Measurements from ENCODE around the gene ANKFN1. TPM values are rescaled to one million over a fixed set of nuclear protein-coding genes. Genes with fewer than 3 reads are reported as not detected.

The ANKFN1 gene
- under 1 TPM in 1 of 4 donors, not detected in 3; 0.40 TPM for total RNA-seq

DNA sequence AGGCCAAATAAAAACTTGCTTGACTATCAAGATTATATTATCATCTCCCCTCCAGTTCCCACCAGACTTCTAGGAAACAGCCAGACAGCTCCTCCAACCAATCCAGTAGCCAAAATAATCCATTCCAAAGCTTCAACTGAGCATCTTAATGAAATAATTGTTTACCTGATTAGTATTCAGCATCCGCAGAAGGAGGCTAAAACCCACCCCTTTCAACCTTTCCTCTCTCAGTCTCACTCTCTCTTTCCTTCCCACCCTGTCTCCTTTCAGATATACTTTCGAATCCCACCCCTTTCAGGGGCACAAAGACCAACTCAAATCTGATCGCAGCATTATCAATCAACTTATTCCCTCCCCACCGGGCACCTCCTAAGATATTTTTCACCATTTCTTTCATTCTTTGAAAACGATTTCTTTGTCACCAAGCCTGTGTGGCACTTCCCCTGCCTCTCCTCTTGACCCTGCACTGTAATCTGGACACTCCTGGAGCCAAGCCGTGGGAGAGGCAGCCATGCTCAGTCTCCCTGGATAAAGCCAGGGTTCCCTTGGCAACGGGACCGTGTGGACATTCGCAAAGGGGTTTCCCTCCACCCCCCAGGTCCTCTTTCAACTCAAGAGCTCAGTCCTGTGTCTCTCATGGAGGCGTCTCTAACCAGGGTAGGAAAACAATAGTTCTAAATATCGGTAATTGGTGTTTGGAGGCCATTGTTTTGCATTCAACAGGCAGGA, at the start of gene ANKFN1:
Gene ANKFN1, plus strand, starts transcription at position 602 of the 729 bp plus-strand sequence. CDS start 59,193 bp downstream, outside the sequence.
- Histone ChIP-seq H3K4me3 (no peak within 1 kb of the TSS), H3K27ac (replicated peaks in 1 of 4) (no peak within 1 kb of the TSS), H3K36me3 (no peaks in the 10 kb centered on the region), H3K27me3 (no peaks in the 10 kb centered on the region), H3K9me3 (no peaks in the 10 kb centered on the region), H3K4me1 (no peaks in the 10 kb centered on the region)
- no peak for DNase-seq (ENCODE audit: extremely low spot score)
- WGBS = 83% methylated on average over 11 of the region's 11 CpGs
- TF ChIP-seq CTCF (IDR thresholded peaks at IDR 0.05) (no peak), POLR2AphosphoS5 (IDR thresholded peaks at IDR 0.05) (no peak), POLR2A (IDR thresholded peaks at IDR 0.05; ENCODE audit: low read depth) (no peak), EP300 (IDR thresholded peaks at IDR 0.05) (no peak)
- intact Hi-C loops (cut with DNase I) = loop anchor here (10.0 kb wide), 1 partner anchor 542 kb away; no protein-coding TSS in a partner anchor

DNA sequence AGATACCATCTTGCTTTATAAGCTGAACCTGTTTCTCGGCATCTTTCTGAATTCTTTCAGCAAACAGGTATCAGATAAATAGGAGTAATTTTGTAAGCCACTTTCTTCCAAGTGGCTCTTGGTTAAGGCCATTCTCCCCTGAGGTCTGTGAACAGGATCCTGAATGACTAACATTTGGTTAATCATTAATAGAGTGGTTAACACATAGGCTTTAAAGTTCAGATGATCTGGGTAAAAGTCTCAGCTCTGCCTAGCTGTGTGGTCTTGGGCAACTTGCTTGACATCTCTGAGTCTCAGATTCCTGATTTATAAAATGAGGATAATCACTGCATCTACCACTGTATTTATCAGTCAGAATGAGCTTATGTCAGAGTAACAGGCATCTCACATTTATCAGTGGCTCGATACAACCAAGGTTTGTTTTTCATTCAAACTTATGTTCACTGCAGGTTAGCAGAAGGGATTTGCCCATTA, 44.4 kb upstream of the ANKFN1 start:
- TF ChIP-seq EP300 (IDR thresholded peaks at IDR 0.05) (no peak), POLR2A (IDR thresholded peaks at IDR 0.05; ENCODE audit: low read depth) (no peak), CTCF (IDR thresholded peaks at IDR 0.05) (no peak), POLR2AphosphoS5 (IDR thresholded peaks at IDR 0.05) (no peak)
- H3K4me3 ChIP-seq = no peak overlapping the region
- 83% methylated on average over 2 of the region's 2 CpGs for WGBS

GRCh38 chr17:56109836-56110235, 43.4 kb upstream of the ANKFN1 start:
- Histone ChIP-seq H3K36me3 (no peaks in the 10 kb centered on the region), H3K27ac (replicated peaks in 1 of 4) (no peak overlapping the region), H3K27me3 (no peaks in the 10 kb centered on the region), H3K4me1 (no peaks in the 10 kb centered on the region), H3K4me3 (no peak overlapping the region), H3K9me3 (no peaks in the 10 kb centered on the region)
- DNase-seq (ENCODE audit: extremely low spot score) = no peak
- 78% methylated on average over 3 of the region's 3 CpGs for WGBS
- intact Hi-C loops (cut with DNase I) = no loop called here
- TF ChIP-seq POLR2AphosphoS5 (IDR thresholded peaks at IDR 0.05) (no peak), EP300 (IDR thresholded peaks at IDR 0.05) (no peak), POLR2A (IDR thresholded peaks at IDR 0.05; ENCODE audit: low read depth) (no peak), CTCF (IDR thresholded peaks at IDR 0.05) (no peak)

More for the DNA sequence above, 44.4 kb upstream of the ANKFN1 start:
- Histone ChIP-seq H3K27ac (replicated peaks in 1 of 4) (no peak overlapping the region), H3K36me3 (no peaks in the 10 kb centered on the region), H3K4me1 (no peaks in the 10 kb centered on the region), H3K27me3 (no peaks in the 10 kb centered on the region), H3K9me3 (no peaks in the 10 kb centered on the region)
- DNase-seq (ENCODE audit: extremely low spot score) = no peak
- intact Hi-C loops (cut with DNase I) = no loop called here

- Histone ChIP-seq H3K36me3 (no peaks in the 10 kb centered on the region), H3K4me3 (no peak overlapping the region), H3K27ac (replicated peaks in 1 of 4) (no peak overlapping the region), H3K9me3 (no peaks in the 10 kb centered on the region), H3K4me1 (no peaks in the 10 kb centered on the region), H3K27me3 (no peaks in the 10 kb centered on the region)
- intact Hi-C loops (cut with DNase I) = no loop called here
- 82% methylated on average over 4 of the region's 4 CpGs for WGBS
- TF ChIP-seq POLR2AphosphoS5 (IDR thresholded peaks at IDR 0.05) = no peak
- TF ChIP-seq CTCF (IDR thresholded peaks at IDR 0.05) = no peak
- no peak for TF ChIP-seq EP300 (IDR thresholded peaks at IDR 0.05)
- no peak for TF ChIP-seq POLR2A (IDR thresholded peaks at IDR 0.05; ENCODE audit: low read depth)
- no peak for DNase-seq (ENCODE audit: extremely low spot score)
Measured at GRCh38 chr17:56110463-56111135, 42.7 kb upstream of the ANKFN1 start.
